COR-L47 (cell line): ENCODE data around the gene PLEKHA8.

Source experiments
- DNase-seq: peaks from one replicate; lab custom pipeline; 2025; lab: John Stamatoyannopoulos, UW

Gene PLEKHA8

DNA sequence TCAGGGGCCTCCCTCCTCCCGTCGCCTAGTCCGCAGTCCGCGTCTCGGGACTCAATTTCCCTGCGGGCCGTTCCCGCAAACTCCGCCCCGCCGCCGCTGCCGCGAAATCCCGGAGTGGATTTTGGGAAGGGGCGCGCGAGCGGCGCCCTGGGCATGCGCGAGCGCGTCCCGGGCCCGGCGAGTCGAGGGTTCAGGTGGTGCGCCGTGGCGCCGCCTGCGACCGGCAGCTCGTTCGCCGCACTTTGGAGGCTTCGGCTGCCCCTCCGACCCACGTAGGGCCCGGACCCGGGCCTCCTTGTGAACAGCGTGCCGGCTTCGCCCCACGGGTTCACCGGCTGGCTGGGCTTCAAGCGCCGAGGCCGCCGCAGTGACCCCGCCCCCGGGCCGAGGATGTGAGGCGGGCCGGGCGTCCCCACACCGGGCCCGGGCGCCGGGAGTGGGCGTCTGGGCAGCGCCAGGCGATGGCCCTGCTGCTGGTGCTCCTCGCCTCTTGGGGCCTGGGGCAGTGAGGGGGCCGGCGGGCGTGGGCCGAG is at the start of gene PLEKHA8:
Gene PLEKHA8 (plus strand): TSS at position 197 of the 533 bp plus-strand sequence. CDS start 351 bp downstream, outside the sequence.
- DNase-seq = peak; percentile 78

GRCh38 chr7:29980151-29980550 is 48.1 kb upstream of the PLEKHA8 start:
- no peak for DNase-seq

- no peak for DNase-seq
Observed at GRCh38 chr7:29987083-29987482, 41.1 kb upstream of the PLEKHA8 start.

- DNase-seq = no peak
Observed at GRCh38 chr7:29987811-29988317, 40.3 kb upstream of the PLEKHA8 start.

- peak; percentile 15 for DNase-seq
Observed at GRCh38 chr7:29988424-29989256, 39.6 kb upstream of the PLEKHA8 start.

- peak; percentile 43 for DNase-seq
Observed at GRCh38 chr7:29989257-29989995, 38.8 kb upstream of the PLEKHA8 start, which contains the start of gene SCRN1. TSS of gene SCRN1 (minus strand) at chr7:29989801. CDS start at chr7:29969067, 20,734 bp downstream.

GRCh38 chr7:29990931-29991330 is 37.3 kb upstream of the PLEKHA8 start:
- DNase-seq = no peak

GRCh38 chr7:29991937-29992336 is 36.3 kb upstream of the PLEKHA8 start:
- DNase-seq = no peak

DNA sequence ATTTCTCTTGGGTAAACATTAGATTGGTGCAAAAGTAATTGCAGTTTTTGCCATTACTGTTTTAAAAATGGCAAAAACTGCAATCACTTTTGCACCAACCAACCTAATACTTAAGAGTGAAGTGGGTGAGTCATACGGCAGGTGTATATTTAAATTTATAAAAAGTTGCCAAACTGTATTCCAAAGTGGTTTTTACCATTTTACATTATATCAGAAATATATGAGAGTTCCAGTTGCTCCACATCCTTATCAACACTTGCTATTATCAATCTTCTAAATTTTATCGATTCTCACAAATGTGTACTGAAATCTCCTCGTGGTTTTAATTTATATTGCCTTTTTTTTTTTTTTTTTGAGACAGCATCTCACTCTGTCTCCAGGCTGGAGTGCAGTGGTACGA is 35.1 kb upstream of the PLEKHA8 start:
- no peak for DNase-seq

- no peak for DNase-seq
Observed at GRCh38 chr7:29995652-29996051, 32.6 kb upstream of the PLEKHA8 start.

DNA sequence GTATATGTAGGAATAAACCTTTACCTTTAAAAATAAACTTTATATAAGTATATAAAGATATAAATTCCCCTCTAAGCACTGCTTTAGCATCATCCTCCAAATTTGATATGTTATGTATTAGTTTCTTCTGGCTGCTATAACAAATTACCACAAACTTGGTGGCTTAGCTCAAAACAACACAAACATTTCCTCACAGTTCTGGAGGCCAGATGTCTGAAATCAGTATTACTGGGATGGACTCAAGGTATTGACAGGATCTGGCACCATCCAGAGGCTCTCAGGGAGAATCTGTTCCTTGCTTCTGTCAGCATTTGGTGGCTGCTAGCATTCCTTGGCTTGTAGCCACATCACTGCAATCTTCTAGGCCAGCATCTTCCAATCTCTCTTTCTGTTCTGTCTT is 31.9 kb upstream of the PLEKHA8 start:
- no peak for DNase-seq

- no peak for DNase-seq
Observed at GRCh38 chr7:29998489-29998888, 29.7 kb upstream of the PLEKHA8 start.

GRCh38 chr7:30001998-30002397 is 26.2 kb upstream of the PLEKHA8 start:
- no peak for DNase-seq

DNA sequence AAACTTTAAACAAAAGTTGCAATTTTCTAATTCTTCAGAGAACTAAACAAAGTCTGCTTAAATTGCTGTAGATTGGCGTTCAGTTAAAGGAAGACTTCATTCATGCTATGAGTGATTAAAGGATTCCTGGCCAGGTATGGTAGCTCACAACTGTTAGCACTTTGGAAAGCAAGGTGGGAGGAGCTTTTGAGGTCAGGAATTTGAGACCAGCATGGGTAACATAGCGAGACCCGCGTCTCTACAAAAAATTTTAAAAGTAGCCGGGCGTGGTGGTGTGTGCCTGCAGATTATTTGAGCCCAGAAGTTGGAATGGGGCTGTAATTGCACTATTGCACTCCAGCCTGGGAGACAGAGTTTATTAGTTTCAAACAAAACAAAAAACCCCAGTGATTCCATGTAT is 25.1 kb upstream of the PLEKHA8 start:
- DNase-seq = no peak

DNA sequence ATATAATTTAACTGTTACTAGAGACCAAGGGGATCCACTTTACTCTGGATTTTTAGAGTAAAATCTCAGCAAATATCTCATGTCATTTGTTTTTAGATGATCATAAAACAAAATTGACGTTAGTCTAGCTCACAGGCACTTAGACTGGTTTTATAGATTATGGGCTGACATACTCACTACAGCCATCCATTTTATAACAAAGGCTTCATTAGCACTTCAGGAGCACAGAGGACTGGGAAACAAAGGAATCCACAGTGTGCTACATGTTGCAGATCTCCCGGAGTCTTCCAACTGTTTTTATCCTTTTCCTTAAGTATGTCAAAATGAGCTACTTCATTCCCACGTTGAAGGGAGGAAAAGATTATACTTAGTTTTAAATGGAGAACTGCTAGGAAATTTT is 22.7 kb upstream of the PLEKHA8 start:
- DNase-seq = no peak

GRCh38 chr7:30010021-30010420 is 18.2 kb upstream of the PLEKHA8 start:
- no peak for DNase-seq

- no peak for DNase-seq
Observed at GRCh38 chr7:30012757-30013156, 15.5 kb upstream of the PLEKHA8 start.

- DNase-seq = no peak
Observed at GRCh38 chr7:30018451-30018850, 9.8 kb upstream of the PLEKHA8 start.

DNA sequence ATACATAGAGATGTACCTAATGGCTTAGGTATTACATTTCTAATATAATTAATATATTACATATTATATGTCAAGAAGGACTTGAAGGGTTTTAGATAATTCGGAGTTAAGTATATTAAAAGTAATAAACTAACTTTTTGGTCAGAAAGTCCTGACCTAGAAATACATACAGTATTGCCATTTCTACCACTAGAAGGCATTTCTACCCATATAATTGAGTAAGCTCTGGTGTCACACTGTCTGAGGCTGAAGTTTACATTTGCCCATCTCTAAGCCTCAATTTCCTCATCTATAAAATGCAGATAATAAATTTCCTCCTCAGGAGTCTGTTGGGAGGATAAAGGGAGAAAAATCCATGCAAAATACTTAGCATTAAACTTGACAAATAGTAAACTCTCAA is 8.8 kb upstream of the PLEKHA8 start:
- DNase-seq = no peak

DNA sequence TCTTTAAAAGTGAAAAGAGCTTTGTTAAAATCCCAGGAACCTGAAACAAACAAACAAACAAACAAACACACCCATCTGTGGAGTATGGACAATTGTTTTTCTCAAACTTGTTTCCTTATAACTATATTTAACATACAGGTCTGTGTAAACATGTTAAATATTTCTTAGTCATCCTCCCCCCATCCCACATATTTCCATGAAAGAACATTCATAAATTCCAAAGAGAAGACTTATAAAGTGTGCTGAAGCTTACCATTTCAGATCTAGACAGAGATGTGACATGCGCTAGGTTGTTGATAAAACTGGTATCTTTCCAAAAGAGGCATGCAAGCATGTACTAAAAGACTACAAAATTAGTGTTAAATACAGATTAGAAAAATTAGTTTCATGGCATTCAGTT is 8.3 kb upstream of the PLEKHA8 start:
- no peak for DNase-seq

- DNase-seq = no peak
Observed at GRCh38 chr7:30020535-30020934, 7.7 kb upstream of the PLEKHA8 start.

DNA sequence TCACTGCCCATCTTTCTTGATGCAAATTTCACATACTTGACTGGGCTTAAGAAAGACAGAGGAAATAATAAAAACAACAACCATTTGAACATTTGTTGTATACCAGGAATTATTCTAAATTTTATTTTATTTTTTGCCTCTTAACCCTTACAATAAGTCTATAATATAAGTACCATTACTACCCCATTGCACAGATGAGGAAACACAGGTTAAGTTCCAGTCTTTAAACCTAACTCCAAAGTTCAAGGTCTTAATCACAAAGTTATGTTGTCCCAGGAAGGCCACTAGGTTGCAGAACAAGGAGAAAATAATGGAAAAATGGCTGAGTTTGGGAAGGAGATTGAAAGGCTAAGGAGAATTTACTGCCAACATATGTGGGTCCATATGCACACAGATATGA is 5.2 kb upstream of the PLEKHA8 start:
- no peak for DNase-seq

DNA sequence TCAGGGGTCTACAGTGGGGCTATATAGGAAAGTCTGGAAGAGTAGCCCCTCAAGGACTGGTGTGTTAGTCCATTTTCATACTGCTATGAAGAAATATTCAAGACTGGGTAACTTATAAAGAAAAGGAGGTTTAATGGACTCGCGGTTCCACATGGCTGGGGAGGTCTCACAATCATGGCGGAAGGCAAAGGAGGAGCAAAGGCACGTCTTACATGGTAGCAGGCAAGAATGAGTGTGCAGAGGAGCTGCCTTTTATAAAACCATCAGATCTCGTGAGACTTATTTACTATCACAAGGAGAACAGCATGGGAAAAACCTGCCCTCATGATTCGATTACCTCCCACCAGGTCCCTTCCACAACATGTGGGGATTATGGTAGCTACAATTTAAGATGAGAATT is 4.7 kb upstream of the PLEKHA8 start:
- no peak for DNase-seq
